Right lobe of liver (tissue), 6 donors: ENCODE measurements around the gene AKAP7. TPM values are rescaled to one million over a fixed set of nuclear protein-coding genes. Genes with fewer than 3 reads are reported as not detected.

ENCODE experiments used
- ATAC-seq, 4 donors: fragments of 200-7000 bp; cut with Tn5 transposase; one replicate each; pipeline ENCODE4 v1.9.1; 2020; ENCODE audit warnings: mild to moderate bottlenecking in 4 of 4, moderate library complexity in 4 of 4
- DNase-seq, 3 donors: peaks; one replicate each; pipeline ENCODE4 v3.0.0-alpha.2; 2020
- H3K27ac ChIP-seq, 3 donors: fragments of 200-600 bp; one replicate each; pipeline ENCODE4 v1.8.0; 2022
- H3K27me3 ChIP-seq, 2 donors: fragments of 200-600 bp; one replicate each; pipeline ENCODE4 v1.8.0; 2022
- H3K36me3 ChIP-seq, 4 donors: fragments of 200-600 bp; sonication (generic) in 1 of 4; one replicate each; pipeline versions ENCODE4 v1.5.1 to v1.8.0; 2017 to 2022; ENCODE audit warnings: control low read depth in 1 of 4
- H3K4me1 ChIP-seq, 4 donors: fragments of 200-600 bp; sonication (generic) in 1 of 4; one replicate each; pipeline versions ENCODE4 v1.5.1 to v1.8.0; 2017 to 2022; ENCODE audit warnings: control low read depth in 1 of 4
- H3K4me3 ChIP-seq, 3 donors: fragments of 200-600 bp; one replicate each; pipeline ENCODE4 v1.8.0; 2022
- H3K9me3 ChIP-seq, 4 donors: fragments of 200-600 bp; sonication (generic) in 1 of 4; one replicate each; pipeline versions ENCODE4 v1.5.1 to v1.8.0; 2017 to 2022; ENCODE audit warnings: control low read depth in 1 of 4
- CTCF ChIP-seq, 4 donors: fragments of 200-600 bp in 3 of 4; fragments of 450-650 bp in 1 of 4; IDR thresholded peaks; one replicate each; pipeline versions ENCODE4 v1.5.1 to v1.8.0; 2016 to 2022; ENCODE audit warnings: antibody characterized with exemption in 4 of 4, mild to moderate bottlenecking in 2 of 4
- POLR2A ChIP-seq: fragments of 450-650 bp; IDR thresholded peaks from one replicate; pipeline ENCODE4 v1.6.1; 2017; ENCODE audit warnings: antibody characterized with exemption, mild to moderate bottlenecking
- WGBS: methylation state at CpG from one replicate; pipeline ENCODE4 v1.1.6; 2018; ENCODE audit warnings: low coverage, low lambda C conversion rate; ENCODE audit not compliant: insufficient coverage; ENCODE audit errors: missing lambda C conversion rate; 5-methylcytosine and 5-hydroxymethylcytosine counted together
- intact Hi-C, 2 donors: fragments of 100-400 bp; cut with DNase I; formaldehyde crosslinking; loops; one replicate each; pipeline versions ENCODE4 v1.11.2 to v1.14.1; 2022
- total RNA-seq, 6 experiments: library from RNA; depleted of rRNA in 2 of 6; stranded (reverse); fragments of >200 nt in 2 of 6; fragmentation: NEBNext Ultra II Directional in 3 of 6; extraction: Animal tissue kit (Norgen Biotek cat#: 25700) in 3 of 6; gene quantifications; one replicate each; pipeline versions ENCODE4 v1.1.0 to v1.2.4, GENCODE V29; 2016 to 2023
- donor health status: DM: no; HTN: yes; CAD: no.
- donor health status: DM: no; HTN: no; CAD: no.
- donor health status: DM: no; HTN: no; CAD: no.
- donor health status: DM: no; HTN: yes; CAD: no.
- donor health status: DM: no; HTN: yes; CAD: no.

The AKAP7 gene
- total RNA-seq, 6 experiments from 2014 or later: 8.6 to 16.3 (median 12.6) TPM

- no peak for TF ChIP-seq CTCF (IDR thresholded peaks at IDR 0.05)
- no peak for TF ChIP-seq POLR2A
- 82% methylated on average over 3 of the region's 3 CpGs for WGBS
- DNase-seq (no peak), ATAC-seq (no peak)
- Histone ChIP-seq H3K4me3 (peak overlapping the region in 1 of 3 donors; percentile 22), H3K27me3 (no peaks in the 10 kb centered on the region), H3K9me3 (no peaks in the 10 kb centered on the region), H3K4me1 (peaks cover 0 to 5% (median 0%) of the 10 kb centered on the region in 4 donors), H3K36me3 (no peaks in the 10 kb centered on the region), H3K27ac (no peak overlapping the region)
- intact Hi-C loops: no loop called here
Measured at GRCh38 chr6:131250936-131251335, 115.7 kb downstream of the AKAP7 start.

- Histone ChIP-seq H3K27me3 (no peaks in the 10 kb centered on the region), H3K36me3 (no peaks in the 10 kb centered on the region), H3K4me3 (no peak overlapping the region), H3K9me3 (no peaks in the 10 kb centered on the region), H3K27ac (no peak overlapping the region), H3K4me1 (peaks cover 0 to 5% (median 0%) of the 10 kb centered on the region in 4 donors)
- DNase-seq: no peak
- no peak for ATAC-seq
- no peak for TF ChIP-seq POLR2A
- no peak for TF ChIP-seq CTCF (IDR thresholded peaks at IDR 0.05)
- intact Hi-C loops: no loop called here
- 77% methylated on average over 3 of the region's 3 CpGs for WGBS
Measured at GRCh38 chr6:131251590-131252199, 116.4 kb downstream of the AKAP7 start.

- no peak overlapping the region for H3K4me3 ChIP-seq
- DNase-seq (no peak), ATAC-seq (no peak)
- H3K36me3 ChIP-seq: no peaks in the 10 kb centered on the region
- intact Hi-C loops: no loop called here
- H3K9me3 ChIP-seq: no peaks in the 10 kb centered on the region
- no peak for TF ChIP-seq POLR2A
- no peak for TF ChIP-seq CTCF (IDR thresholded peaks at IDR 0.05)
- no peaks in the 10 kb centered on the region for H3K27me3 ChIP-seq
- no peak overlapping the region for H3K27ac ChIP-seq
- peaks cover 0 to 2% (median 0%) of the 10 kb centered on the region in 4 donors for H3K4me1 ChIP-seq
Measured at GRCh38 chr6:131255434-131255833, 120.2 kb downstream of the AKAP7 start.

GRCh38 chr6:131255911-131256310, 120.6 kb downstream of the AKAP7 start:
- 65% methylated on average over 2 of the region's 2 CpGs for WGBS
- ATAC-seq: no peak
- no peak overlapping the region for H3K4me3 ChIP-seq

More at GRCh38 chr6:131255911-131256310, 120.6 kb downstream of the AKAP7 start:
- H3K36me3 ChIP-seq: no peaks in the 10 kb centered on the region
- H3K4me1 ChIP-seq: no peaks in the 10 kb centered on the region
- H3K9me3 ChIP-seq: no peaks in the 10 kb centered on the region
- intact Hi-C loops: no loop called here
- TF ChIP-seq CTCF (IDR thresholded peaks at IDR 0.05) (no peak), POLR2A (no peak)
- DNase-seq: no peak
- no peaks in the 10 kb centered on the region for H3K27me3 ChIP-seq
- H3K27ac ChIP-seq: no peak overlapping the region
